Measurements from ENCODE around the gene ENG. TPM values are rescaled to one million over a fixed set of nuclear protein-coding genes. Genes with fewer than 3 reads are reported as not detected.

Gene ENG
- total and polyA plus RNA-seq, 4 donors = 41.1 to 317 (median 131) TPM

DNA sequence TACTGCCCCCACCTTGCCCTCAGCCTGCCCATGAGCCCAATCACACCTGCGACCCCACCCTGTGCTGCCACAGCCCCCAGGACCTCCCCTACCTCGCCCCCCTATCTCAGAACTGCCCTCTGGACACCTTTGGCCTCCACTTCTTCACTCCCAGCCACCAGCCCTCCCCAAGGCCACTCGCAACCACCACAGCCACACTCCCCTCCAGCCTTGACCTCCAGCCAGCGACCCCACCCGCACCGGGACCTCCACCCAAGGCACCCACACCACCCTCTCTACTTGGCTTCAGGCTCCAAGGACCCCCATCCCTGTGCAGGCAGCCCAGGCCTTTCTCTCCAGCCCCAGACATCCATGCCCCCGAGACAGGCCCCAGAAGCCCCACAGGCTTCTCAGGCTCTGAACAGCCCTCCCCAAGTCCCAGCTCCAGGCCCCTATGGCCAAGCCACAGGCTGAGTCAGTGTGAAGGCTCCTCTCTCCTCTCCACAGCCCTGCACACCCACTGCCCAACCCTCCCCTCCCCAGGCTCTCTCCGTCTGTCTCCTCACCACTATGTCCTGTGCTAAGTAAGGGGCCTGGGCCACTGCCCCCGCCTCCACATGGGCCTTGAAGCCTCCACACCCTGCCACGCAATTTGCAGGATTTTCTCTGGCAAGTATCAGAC, 21.0 kb upstream of the ENG start:
- TF ChIP-seq, protein P1, sequence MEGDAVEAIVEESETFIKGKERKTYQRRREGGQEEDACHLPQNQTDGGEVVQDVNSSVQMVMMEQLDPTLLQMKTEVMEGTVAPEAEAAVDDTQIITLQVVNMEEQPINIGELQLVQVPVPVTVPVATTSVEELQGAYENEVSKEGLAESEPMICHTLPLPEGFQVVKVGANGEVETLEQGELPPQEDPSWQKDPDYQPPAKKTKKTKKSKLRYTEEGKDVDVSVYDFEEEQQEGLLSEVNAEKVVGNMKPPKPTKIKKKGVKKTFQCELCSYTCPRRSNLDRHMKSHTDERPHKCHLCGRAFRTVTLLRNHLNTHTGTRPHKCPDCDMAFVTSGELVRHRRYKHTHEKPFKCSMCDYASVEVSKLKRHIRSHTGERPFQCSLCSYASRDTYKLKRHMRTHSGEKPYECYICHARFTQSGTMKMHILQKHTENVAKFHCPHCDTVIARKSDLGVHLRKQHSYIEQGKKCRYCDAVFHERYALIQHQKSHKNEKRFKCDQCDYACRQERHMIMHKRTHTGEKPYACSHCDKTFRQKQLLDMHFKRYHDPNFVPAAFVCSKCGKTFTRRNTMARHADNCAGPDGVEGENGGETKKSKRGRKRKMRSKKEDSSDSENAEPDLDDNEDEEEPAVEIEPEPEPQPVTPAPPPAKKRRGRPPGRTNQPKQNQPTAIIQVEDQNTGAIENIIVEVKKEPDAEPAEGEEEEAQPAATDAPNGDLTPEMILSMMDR (IDR thresholded peaks at IDR 0.05; ENCODE audit: control extremely low read depth, extremely low read depth) = no peak
- WGBS, 2 donors = 70 to 81% methylated on average over 10 of the region's 10 CpGs
- H3K9me3 ChIP-seq (ENCODE audit: control insufficient read depth in 4 of 4, insufficient read depth in 3 of 4, low read length in 3 of 4) = no peaks in the 10 kb centered on the region
- ATAC-seq (ENCODE audit: insufficient read depth, low FRiP score) = no peak
- no peak overlapping the region for H3K9ac ChIP-seq (ENCODE audit: insufficient read depth in 1 of 2, low read length in 2 of 2)
- no peak overlapping the region for H3K4me3 ChIP-seq
- peaks cover 0 to 44% (median 20%) of the 10 kb centered on the region in 5 donors for H3K4me1 ChIP-seq (ENCODE audit: control insufficient read depth in 5 of 5, insufficient read depth in 5 of 5, low read length in 5 of 5)
- peaks cover 0 to 20% (median 6%) of the 10 kb centered on the region in 4 donors for H3K36me3 ChIP-seq (ENCODE audit: control insufficient read depth in 4 of 4, insufficient read depth in 4 of 4, low read length in 4 of 4)
- peak overlapping the region; percentile 38 to 64 for H3K27ac ChIP-seq (ENCODE audit: low read depth in 1 of 2, low read length in 1 of 2)
- no peaks in the 10 kb centered on the region for H3K27me3 ChIP-seq (ENCODE audit: control insufficient read depth in 3 of 3, insufficient read depth in 3 of 3, low read length in 2 of 3)
- no peak for DNase-seq

DNA sequence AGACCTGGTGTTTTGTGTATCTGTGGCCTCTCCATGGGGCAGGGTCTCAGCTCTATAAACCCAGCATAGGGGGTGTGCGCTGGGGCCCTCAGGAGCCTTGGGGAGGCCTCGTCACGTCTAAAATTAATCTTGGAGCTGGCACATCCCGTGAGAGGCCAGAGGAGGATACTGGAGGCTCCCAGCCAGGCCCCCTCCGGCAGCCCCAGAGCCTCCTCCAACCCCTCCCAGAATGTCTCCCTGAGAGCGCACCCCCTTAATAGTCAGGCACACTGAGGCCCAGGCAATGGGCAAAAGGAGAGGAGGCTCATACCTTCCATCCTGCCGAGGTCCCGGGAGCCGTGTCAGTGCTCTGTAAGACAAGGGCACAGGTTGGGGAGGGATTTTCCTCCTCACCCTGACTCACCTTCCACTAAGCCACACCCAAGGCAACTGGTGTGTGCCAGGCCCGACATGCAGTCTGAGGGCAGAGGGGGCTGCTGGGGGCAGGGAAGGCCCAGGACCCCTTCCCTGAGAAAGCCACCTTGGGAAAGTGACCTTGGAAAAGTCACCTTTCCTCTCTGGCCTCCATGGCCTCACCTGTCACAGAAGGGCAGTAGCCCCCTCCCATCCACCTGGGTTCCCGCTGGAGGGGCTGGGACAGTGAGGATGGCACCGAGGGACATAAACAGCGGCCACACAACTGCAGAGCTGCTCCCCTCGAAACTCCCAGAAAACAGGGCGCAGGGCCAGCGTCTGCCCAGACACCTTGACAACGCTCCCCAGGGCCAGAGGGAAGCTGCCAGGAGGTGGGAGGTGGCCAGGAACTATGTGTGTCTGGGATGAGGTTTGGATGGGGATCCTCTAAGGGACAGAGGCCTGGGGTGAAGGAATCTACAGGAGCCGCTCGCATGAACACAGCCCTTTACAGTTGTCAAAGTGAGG, 20.1 kb upstream of the ENG start:
- Histone ChIP-seq H3K27ac (ENCODE audit: low read depth in 1 of 2, low read length in 1 of 2) (peak overlapping the region; percentile 38 to 64), H3K4me1 (ENCODE audit: control insufficient read depth in 5 of 5, insufficient read depth in 5 of 5, low read length in 5 of 5) (peaks cover 0 to 44% (median 20%) of the 10 kb centered on the region in 5 donors), H3K27me3 (ENCODE audit: control insufficient read depth in 3 of 3, insufficient read depth in 3 of 3, low read length in 2 of 3) (no peaks in the 10 kb centered on the region), H3K9ac (ENCODE audit: insufficient read depth in 1 of 2, low read length in 2 of 2) (no peak overlapping the region), H3K36me3 (ENCODE audit: control insufficient read depth in 4 of 4, insufficient read depth in 4 of 4, low read length in 4 of 4) (peaks cover 0 to 20% (median 7%) of the 10 kb centered on the region in 4 donors), H3K4me3 (no peak overlapping the region), H3K9me3 (ENCODE audit: control insufficient read depth in 4 of 4, insufficient read depth in 3 of 4, low read length in 3 of 4) (no peaks in the 10 kb centered on the region)
- DNase-seq = no peak
- no peak for ATAC-seq (ENCODE audit: insufficient read depth, low FRiP score)
- TF ChIP-seq, protein P1 (IDR thresholded peaks at IDR 0.05; ENCODE audit: control extremely low read depth, extremely low read depth) = no peak
- WGBS, 2 donors = 68 to 87% methylated on average over 18 to 19 of the region's 19 CpGs

DNA sequence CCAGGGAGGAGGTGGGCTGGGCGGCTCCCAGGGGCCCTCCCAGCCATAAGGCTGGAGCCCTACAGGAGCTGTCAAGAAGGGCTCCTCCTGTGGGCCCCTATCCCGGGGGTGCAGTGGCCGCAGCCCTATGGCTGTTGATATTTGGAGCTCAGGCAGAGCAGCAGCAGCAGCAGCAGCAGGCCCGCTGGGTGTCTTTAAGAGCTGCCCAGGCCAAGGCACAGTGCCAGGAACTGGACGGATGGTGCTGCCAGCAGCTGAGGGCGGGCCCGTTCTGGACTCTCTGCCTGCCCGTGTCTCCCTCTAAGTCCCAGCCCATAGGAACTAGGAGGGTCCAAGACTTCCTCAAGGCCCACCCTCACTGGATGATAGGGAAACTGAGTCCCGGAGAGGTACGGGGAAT, 19.4 kb upstream of the ENG start:
- peaks cover 0 to 44% (median 20%) of the 10 kb centered on the region in 5 donors for H3K4me1 ChIP-seq (ENCODE audit: control insufficient read depth in 5 of 5, insufficient read depth in 5 of 5, low read length in 5 of 5)
- DNase-seq (peak; percentile 46 to 60 (median 49)), ATAC-seq (ENCODE audit: insufficient read depth, low FRiP score) (no peak)
- no peak overlapping the region for H3K4me3 ChIP-seq
- H3K36me3 ChIP-seq (ENCODE audit: control insufficient read depth in 4 of 4, insufficient read depth in 4 of 4, low read length in 4 of 4) = peaks cover 0 to 22% (median 9%) of the 10 kb centered on the region in 4 donors
- 42 to 72% methylated on average over 8 to 10 of the region's 10 CpGs for WGBS, 2 donors
- TF ChIP-seq, protein P1 (IDR thresholded peaks at IDR 0.05; ENCODE audit: control extremely low read depth, extremely low read depth) = no peak
- no peaks in the 10 kb centered on the region for H3K27me3 ChIP-seq (ENCODE audit: control insufficient read depth in 3 of 3, insufficient read depth in 3 of 3, low read length in 2 of 3)
- no peak overlapping the region for H3K9ac ChIP-seq (ENCODE audit: insufficient read depth in 1 of 2, low read length in 2 of 2)
- no peaks in the 10 kb centered on the region for H3K9me3 ChIP-seq (ENCODE audit: control insufficient read depth in 4 of 4, insufficient read depth in 3 of 4, low read length in 3 of 4)
- peak overlapping the region; percentile 38 to 64 for H3K27ac ChIP-seq (ENCODE audit: low read depth in 1 of 2, low read length in 1 of 2)

Data from lung (tissue), 12 donors.